Jurkat, Clone E6-1 (cell line): Measurements from ENCODE around the gene PGAP1. TPM values are rescaled to one million over a fixed set of nuclear protein-coding genes. Genes with fewer than 3 reads are reported as not detected.

ENCODE experiments used
- DNase-seq: peaks from one replicate; pipeline ENCODE4 v3.0.0-alpha.2; 2011; ENCODE audit warnings: low read depth, low spot score
- H3K4me3 ChIP-seq: 2 replicates; pipeline ENCODE4 v1.5.1; 2011; ENCODE audit warnings: mild to moderate bottlenecking, low read length, control low read depth, moderate library complexity
- polyA plus RNA-seq: library from polyadenylated mRNA; unstranded; fragments of >200 nt; gene quantifications from one replicate; pipeline ENCODE4 v1.2.1, GENCODE V29; 2012; ENCODE audit warnings: missing spikeins; ENCODE audit not compliant: insufficient read length, insufficient read depth

Gene PGAP1
- polyA plus RNA-seq = 4.6 TPM

DNA sequence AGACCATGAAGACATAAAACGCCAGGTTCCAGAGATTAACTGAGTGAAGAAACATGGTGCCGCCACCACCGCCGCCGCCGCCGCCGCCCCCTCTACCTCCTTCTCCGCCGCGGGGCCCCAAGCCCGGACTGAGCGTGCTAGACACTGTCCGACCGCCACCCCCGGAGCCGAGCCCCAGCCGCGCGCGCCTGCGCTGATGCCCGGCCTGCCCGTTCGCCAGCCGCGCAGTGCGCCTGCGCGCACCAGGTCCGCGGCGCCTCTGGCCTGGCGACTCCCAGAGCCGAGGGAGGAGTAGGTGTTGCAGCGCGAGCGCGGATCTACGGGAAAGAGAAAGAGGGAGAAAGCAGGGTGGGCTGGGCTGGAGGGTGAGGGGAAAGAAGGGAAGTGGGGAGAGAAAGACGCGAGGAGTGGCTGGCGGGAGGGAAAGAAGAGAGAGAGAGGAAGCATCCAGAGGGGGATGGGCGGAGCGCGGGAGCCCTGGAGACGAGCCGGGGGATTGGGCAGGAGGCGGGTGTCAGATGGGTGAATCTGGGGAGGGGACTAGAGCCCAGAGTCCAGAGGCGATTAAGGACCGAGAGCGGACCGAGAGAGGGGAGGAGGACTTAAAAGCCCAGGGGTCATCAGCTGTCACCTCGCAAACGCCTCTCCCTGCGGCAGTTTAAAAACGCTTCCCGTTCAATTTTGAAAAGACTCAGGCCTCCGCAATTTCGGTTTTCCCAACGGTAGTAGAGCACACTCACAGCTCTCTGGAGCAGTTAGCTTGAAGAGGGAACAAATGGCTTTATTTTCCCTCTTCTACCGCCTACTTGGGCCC, at the start of gene PGAP1:
PGAP1 (minus strand) TSS at position 146 of the 814 bp plus-strand sequence; CDS start at position 55, 91 bp downstream.
- DNase-seq = peak; percentile 57

DNA sequence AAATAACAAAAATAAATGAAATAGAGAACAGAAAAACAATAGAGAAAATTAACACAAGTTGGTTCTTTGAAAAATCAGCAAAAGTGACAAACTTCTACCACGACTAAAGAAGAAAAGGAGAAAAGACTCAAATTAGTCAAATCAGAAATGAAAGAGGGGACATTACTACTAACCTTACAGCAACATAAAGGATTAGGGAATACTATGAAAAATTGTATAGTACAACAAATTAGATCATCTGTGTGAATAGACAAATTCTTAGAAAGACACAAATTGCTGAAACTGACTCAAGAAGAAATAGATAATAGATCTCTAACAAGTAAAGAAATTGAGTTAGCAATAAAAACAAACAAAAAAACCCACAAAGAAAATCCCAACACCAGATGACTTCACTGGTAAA, 48.5 kb upstream of the PGAP1 start:
- DNase-seq = no peak

More for the DNA sequence above, at the start of gene PGAP1:
- peak within 1 kb of the TSS; percentile 89 for H3K4me3 ChIP-seq

DNA sequence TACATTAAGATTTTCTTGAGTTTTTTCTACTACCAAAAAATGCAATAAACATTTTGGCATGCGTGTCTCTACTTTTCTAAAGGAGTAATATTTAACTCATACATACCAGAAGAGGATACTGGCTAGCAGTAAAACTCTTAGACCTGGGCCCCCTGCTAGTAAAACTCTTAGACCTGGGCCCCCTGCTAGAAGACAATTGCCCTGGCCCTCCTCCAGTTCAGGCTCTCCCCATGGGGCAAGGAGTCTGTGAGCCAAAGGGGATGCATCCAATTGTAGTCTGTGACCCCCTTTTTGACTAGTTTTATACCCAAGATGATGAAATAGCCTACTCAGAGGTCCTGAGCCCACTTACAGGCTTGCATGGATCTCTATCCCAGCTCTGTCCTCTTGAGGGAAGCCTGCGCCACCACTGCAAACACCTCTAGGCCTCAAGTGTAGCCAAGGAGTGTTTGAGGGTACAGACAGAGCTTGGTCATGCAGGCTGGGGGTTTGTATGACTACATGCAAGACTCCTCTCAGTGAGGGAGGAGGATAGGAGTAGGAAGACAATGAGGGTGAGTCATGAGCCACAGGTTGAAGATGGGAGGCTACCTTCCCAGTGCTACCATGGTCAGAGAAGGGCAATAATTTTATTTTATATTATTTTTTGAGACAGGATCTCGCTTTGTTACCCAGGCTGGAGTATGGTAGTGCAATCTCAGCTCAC, 45.2 kb upstream of the PGAP1 start:
- H3K4me3 ChIP-seq = no peak overlapping the region
- no peak for DNase-seq

More for the DNA sequence above, 48.5 kb upstream of the PGAP1 start:
- no peak overlapping the region for H3K4me3 ChIP-seq

- no peak for DNase-seq
- H3K4me3 ChIP-seq = no peak overlapping the region
Measured at GRCh38 chr2:196970099-196970498, 43.6 kb upstream of the PGAP1 start.

- DNase-seq = no peak
- no peak overlapping the region for H3K4me3 ChIP-seq
Measured at GRCh38 chr2:196968516-196968915, 42.0 kb upstream of the PGAP1 start.

DNA sequence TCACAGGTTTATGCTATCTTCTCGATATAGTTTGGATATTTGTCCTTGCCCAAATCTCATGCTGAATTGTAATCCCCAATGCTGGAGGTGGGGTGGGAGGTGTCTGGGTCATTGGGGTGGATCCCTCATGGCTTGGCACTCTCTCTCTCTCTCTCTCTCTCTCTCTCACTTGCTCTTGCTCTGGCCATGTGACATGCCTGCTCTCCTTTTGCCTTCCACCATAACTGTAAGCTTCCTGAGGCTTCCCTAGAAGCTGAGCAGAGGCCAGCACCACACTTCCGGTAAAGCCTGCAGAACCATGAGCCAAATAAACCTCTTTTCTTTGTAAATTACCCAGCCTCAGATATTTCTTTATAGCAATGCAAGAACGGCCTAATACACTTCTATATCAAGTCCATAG, 41.3 kb upstream of the PGAP1 start:
- H3K4me3 ChIP-seq = no peak overlapping the region
- DNase-seq = no peak

GRCh38 chr2:196967116-196967515, 40.6 kb upstream of the PGAP1 start:
- no peak for DNase-seq
- H3K4me3 ChIP-seq = no peak overlapping the region

GRCh38 chr2:196966061-196966460, 39.6 kb upstream of the PGAP1 start:
- no peak for DNase-seq
- H3K4me3 ChIP-seq = no peak overlapping the region

- H3K4me3 ChIP-seq = no peak overlapping the region
- no peak for DNase-seq
Measured at GRCh38 chr2:196965651-196966050, 39.1 kb upstream of the PGAP1 start.

DNA sequence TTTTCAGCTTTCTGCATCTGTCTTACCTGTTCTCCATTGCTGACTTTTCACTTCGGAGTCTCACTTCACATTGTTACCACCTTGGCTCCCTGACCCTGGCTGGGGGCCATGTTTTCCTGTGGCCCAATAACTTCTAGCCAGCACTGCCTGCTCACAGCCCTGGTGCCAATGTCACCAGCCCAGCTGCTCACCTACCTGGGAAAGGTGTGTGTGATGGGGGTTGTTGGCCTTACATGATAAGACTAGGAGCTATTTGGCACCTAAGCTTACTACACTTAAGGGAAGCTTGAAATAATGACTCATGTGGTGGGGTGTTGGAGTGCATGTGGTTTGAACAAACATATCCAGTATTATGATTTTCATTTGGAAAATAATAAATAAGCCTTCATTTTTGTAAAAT, 37.5 kb upstream of the PGAP1 start:
- DNase-seq = no peak

GRCh38 chr2:196963043-196963442, 36.5 kb upstream of the PGAP1 start:
- no peak overlapping the region for H3K4me3 ChIP-seq
- no peak for DNase-seq

More for the DNA sequence above, 37.5 kb upstream of the PGAP1 start:
- no peak overlapping the region for H3K4me3 ChIP-seq

GRCh38 chr2:196962325-196962724, 35.8 kb upstream of the PGAP1 start:
- H3K4me3 ChIP-seq = no peak overlapping the region
- DNase-seq = no peak

DNA sequence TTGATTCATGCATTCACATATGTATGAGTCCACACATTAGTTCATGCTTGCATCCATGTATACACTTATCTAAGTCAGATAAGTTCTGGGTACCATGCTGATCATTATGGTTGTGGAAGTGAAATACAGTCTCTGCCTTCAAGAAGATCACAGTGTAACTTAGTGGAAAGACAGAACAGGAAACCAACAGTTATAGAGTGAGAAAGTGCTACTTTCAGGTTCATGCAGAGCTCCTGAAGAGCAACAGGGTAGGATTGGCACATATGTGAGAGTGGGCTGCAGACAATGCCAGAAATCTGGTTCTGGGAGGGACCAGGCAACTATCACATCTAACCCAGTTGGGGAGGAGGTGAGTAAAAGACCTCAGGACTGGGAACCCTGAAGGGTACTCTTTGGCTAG, 35.4 kb upstream of the PGAP1 start:
- H3K4me3 ChIP-seq = no peak overlapping the region

GRCh38 chr2:196959734-196960338, 33.3 kb upstream of the PGAP1 start:
- H3K4me3 ChIP-seq = no peak overlapping the region
- no peak for DNase-seq

More for the DNA sequence above, 35.4 kb upstream of the PGAP1 start:
- no peak for DNase-seq

GRCh38 chr2:196959281-196959680, 32.8 kb upstream of the PGAP1 start:
- no peak for DNase-seq
- no peak overlapping the region for H3K4me3 ChIP-seq

GRCh38 chr2:196957881-196958525, 31.5 kb upstream of the PGAP1 start:
- no peak for DNase-seq
- H3K4me3 ChIP-seq = no peak overlapping the region

- DNase-seq = no peak
- H3K4me3 ChIP-seq = no peak overlapping the region
Measured at GRCh38 chr2:196957442-196957841, 30.9 kb upstream of the PGAP1 start.

DNA sequence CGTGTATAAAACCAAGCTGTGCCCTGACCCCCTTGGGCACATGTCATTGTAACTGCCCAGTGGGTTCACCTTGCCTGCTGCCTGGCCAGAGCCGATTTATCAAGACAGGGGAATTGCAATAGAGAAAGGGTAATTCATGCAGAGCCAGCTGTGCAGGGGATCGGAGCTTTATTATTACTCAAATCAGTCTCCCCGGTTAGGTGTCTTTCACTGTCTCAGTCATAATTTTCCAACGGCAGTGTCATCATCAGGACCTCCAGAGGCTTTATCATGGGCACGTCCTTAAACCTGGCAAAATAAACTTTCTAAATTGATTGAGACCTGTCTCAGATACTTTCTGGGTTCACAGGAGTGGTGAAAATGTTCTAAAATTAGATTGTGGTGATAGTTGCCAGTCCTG, 29.6 kb upstream of the PGAP1 start:
- DNase-seq = no peak

GRCh38 chr2:196955036-196955435, 28.5 kb upstream of the PGAP1 start:
- no peak for DNase-seq
- no peak overlapping the region for H3K4me3 ChIP-seq

More for the DNA sequence above, 29.6 kb upstream of the PGAP1 start:
- no peak overlapping the region for H3K4me3 ChIP-seq
